Measurements from ENCODE around the gene CCDC78. TPM values are rescaled to one million over a fixed set of nuclear protein-coding genes. Genes with fewer than 3 reads are reported as not detected.
"Not testable (repeated sequence)": the region's sequence is repeated elsewhere in the genome, so short reads cannot be mapped to it uniquely, and the experiment has no call there.

The CCDC78 gene
- total and polyA plus RNA-seq, 2 of the 13 experiments (the other 11 are each of a cell fraction or from before 2014, with no cell fraction given): 0.53 to 1.5 TPM

GRCh38 chr16:743794-744500 lies 17.7 kb upstream of the CCDC78 start:
- Histone ChIP-seq H3K4me1 (ENCODE audit: insufficient read depth, low read length) (peaks cover 18% of the 10 kb centered on the region), H3K4me3 (replicated peaks in 1 of 3; ENCODE audit: insufficient read depth in 1 of 3, low read depth in 2 of 3, low read length in 3 of 3) (no peak overlapping the region), H3K79me2 (ENCODE audit: insufficient read depth, low read length) (no peaks in the 10 kb centered on the region), H2AFZ (ENCODE audit: low read length) (no peak overlapping the region), H3K36me3 (replicated peaks in 1 of 2; ENCODE audit: control insufficient read depth in 1 of 2, insufficient read depth in 2 of 2, low read length in 2 of 2) (no peaks in the 10 kb centered on the region), H3K9ac (ENCODE audit: insufficient read depth, low read depth, low read length) (no peak overlapping the region), H3K27ac (ENCODE audit: extremely low read length, insufficient read depth, low read length) (no peak overlapping the region), H4K20me1 (ENCODE audit: insufficient read depth, low read length) (no peaks in the 10 kb centered on the region), H3K9me3 (ENCODE audit: low read length) (no peaks in the 10 kb centered on the region), H3K4me2 (ENCODE audit: low read depth, low read length) (no peak overlapping the region), H3K27me3 (ENCODE audit: control insufficient read depth in 1 of 2, insufficient read depth in 2 of 2, low read length in 2 of 2) (peaks cover 0 to 14% of the 10 kb centered on the region in 2 experiments; a peak in 1 of 5 replicates)
- POLR2A ChIA-PET: interaction anchor here (0.9 kb wide), 1 partner anchor 29 kb away, joined by 3 read pairs; the partner anchor contains the start of gene METRN
- intact Hi-C loops (cut with micrococcal nuclease; ENCODE audit: unreplicated experiment) (no loop called here), in situ Hi-C loops (cut with HindIII; ENCODE audit: extremely low pct_ligation_motif_present, low pct_unique_long_range_greater_than_20kb) (loop anchor here (5.0 kb wide), 1 partner anchor 43 kb away; the partner anchor contains the start of genes CHTF18 and RPUSD1)
- no peak for FAIRE-seq
- CTCF ChIA-PET (ENCODE audit: low intra/inter-chr PET ratio, low total read pairs): no interaction called here
- no peak for TF ChIP-seq NFATC3 (CRISPR knock-in tag; IDR thresholded peaks at IDR 0.05)
- TF ChIP-seq YEATS2 (CRISPR knock-in tag; IDR thresholded peaks at IDR 0.05; ENCODE audit: borderline replicate concordance): no peak
- no peak for TF ChIP-seq ZNF768 (CRISPR knock-in tag; IDR thresholded peaks at IDR 0.05)
- TF ChIP-seq ZNF788 (CRISPR knock-in tag; IDR thresholded peaks at IDR 0.05; ENCODE audit: borderline replicate concordance): no peak
- no peak for TF ChIP-seq CENPX (CRISPR knock-in tag; IDR thresholded peaks at IDR 0.05)
- no peak for TF ChIP-seq SP5 (CRISPR knock-in tag; IDR thresholded peaks at IDR 0.05; ENCODE audit: borderline replicate concordance, low read depth)
- TF ChIP-seq NR2F6 (IDR thresholded peaks at IDR 0.05): no peak
- TF ChIP-seq NR2F6 (CRISPR knock-in tag; IDR thresholded peaks at IDR 0.05): no peak
- TF ChIP-seq, protein P1, sequence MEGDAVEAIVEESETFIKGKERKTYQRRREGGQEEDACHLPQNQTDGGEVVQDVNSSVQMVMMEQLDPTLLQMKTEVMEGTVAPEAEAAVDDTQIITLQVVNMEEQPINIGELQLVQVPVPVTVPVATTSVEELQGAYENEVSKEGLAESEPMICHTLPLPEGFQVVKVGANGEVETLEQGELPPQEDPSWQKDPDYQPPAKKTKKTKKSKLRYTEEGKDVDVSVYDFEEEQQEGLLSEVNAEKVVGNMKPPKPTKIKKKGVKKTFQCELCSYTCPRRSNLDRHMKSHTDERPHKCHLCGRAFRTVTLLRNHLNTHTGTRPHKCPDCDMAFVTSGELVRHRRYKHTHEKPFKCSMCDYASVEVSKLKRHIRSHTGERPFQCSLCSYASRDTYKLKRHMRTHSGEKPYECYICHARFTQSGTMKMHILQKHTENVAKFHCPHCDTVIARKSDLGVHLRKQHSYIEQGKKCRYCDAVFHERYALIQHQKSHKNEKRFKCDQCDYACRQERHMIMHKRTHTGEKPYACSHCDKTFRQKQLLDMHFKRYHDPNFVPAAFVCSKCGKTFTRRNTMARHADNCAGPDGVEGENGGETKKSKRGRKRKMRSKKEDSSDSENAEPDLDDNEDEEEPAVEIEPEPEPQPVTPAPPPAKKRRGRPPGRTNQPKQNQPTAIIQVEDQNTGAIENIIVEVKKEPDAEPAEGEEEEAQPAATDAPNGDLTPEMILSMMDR (CRISPR knock-in tag; IDR thresholded peaks at IDR 0.05): peak; percentile 6; the same call in 1 of the 2 replicates
- TF ChIP-seq SAFB2 (CRISPR knock-in tag; IDR thresholded peaks at IDR 0.05; ENCODE audit: borderline replicate concordance, low read depth): no peak
- no peak for TF ChIP-seq TOE1 (CRISPR knock-in tag; IDR thresholded peaks at IDR 0.05)
- TF ChIP-seq ZNF263 (CRISPR knock-in tag; IDR thresholded peaks at IDR 0.05): peak; percentile 93
- TF ChIP-seq PCBP1 (IDR thresholded peaks at IDR 0.05; ENCODE audit: borderline replicate concordance, low read depth, low read length): no peak
- BruUV-seq (replicated peaks): no TSS peak
- no peak for DNase-seq (ENCODE audit: low spot score)
- WGBS (ENCODE audit: low lambda C conversion rate): 41% methylated on average over 13 of the region's 21 CpGs
- ATAC-seq: no peak

- H2AFZ ChIP-seq (ENCODE audit: low read length); DNase-seq (ENCODE audit: low spot score); H3K36me3 ChIP-seq (replicated peaks in 1 of 2; ENCODE audit: control insufficient read depth in 1 of 2, insufficient read depth in 2 of 2, low read length in 2 of 2); ATAC-seq; H3K79me2 ChIP-seq (ENCODE audit: insufficient read depth, low read length); POLR2A ChIA-PET; H3K27me3 ChIP-seq (ENCODE audit: control insufficient read depth in 1 of 2, insufficient read depth in 2 of 2, low read length in 2 of 2); H4K20me1 ChIP-seq (ENCODE audit: insufficient read depth, low read length); FAIRE-seq; H3K27ac ChIP-seq (ENCODE audit: extremely low read length, insufficient read depth, low read length); H3K9me3 ChIP-seq (ENCODE audit: low read length); H3K4me3 ChIP-seq (replicated peaks in 1 of 3; ENCODE audit: insufficient read depth in 1 of 3, low read depth in 2 of 3, low read length in 3 of 3); H3K9ac ChIP-seq (ENCODE audit: insufficient read depth, low read depth, low read length); H3K4me2 ChIP-seq (ENCODE audit: low read depth, low read length); intact Hi-C loops (cut with micrococcal nuclease; ENCODE audit: unreplicated experiment); BruUV-seq (replicated peaks); CTCF ChIA-PET (ENCODE audit: low intra/inter-chr PET ratio, low total read pairs): not testable (repeated sequence)
- WGBS (ENCODE audit: low lambda C conversion rate): 50% methylated on average over 14 of the region's 14 CpGs
- peaks cover 18% of the 10 kb centered on the region for H3K4me1 ChIP-seq (ENCODE audit: insufficient read depth, low read length)
- in situ Hi-C loops (cut with HindIII; ENCODE audit: extremely low pct_ligation_motif_present, low pct_unique_long_range_greater_than_20kb): loop anchor here (5.0 kb wide), 1 partner anchor 44 kb away; the partner anchor contains the start of genes CHTF18 and RPUSD1
Measured at GRCh38 chr16:742894-743293, 16.7 kb upstream of the CCDC78 start.
